RWPE2 (cell line): Measurements from ENCODE around the gene REPS1.

Experiments
- ATAC-seq: fragments of 200-7000 bp; cut with Tn5 transposase; 3 replicates; pipeline ENCODE4 v1.9.1; 2021; ENCODE audit warnings: low read depth
- DNase-seq: peaks from one replicate; pipeline ENCODE4 v3.0.0-alpha.2; 2020; ENCODE audit warnings: low spot score
- H3K27ac ChIP-seq: fragments of 450-650 bp; 2 replicates; pipeline ENCODE4 v1.5.1; 2017; ENCODE audit warnings: mild to moderate bottlenecking; ENCODE audit not compliant: poor library complexity, severe bottlenecking
- H3K27me3 ChIP-seq: fragments of 250-450 bp; sonication (Bioruptor Pico); 2 replicates; pipeline ENCODE4 v1.5.1; 2021; ENCODE audit warnings: mild to moderate bottlenecking, moderate library complexity; ENCODE audit not compliant: insufficient read depth, poor library complexity, severe bottlenecking
- H3K36me3 ChIP-seq: fragments of 250-450 bp; sonication (Bioruptor Pico); 2 replicates; pipeline ENCODE4 v1.5.1; 2020; ENCODE audit warnings: low read depth, mild to moderate bottlenecking, moderate library complexity
- H3K4me1 ChIP-seq: fragments of 250-450 bp; sonication (Bioruptor Pico); 2 replicates; pipeline ENCODE4 v1.5.1; 2021; ENCODE audit warnings: mild to moderate bottlenecking, moderate library complexity; ENCODE audit not compliant: insufficient read depth, poor library complexity, severe bottlenecking
- H3K4me3 ChIP-seq: fragments of 250-450 bp; sonication (Bioruptor Pico); 2 replicates; pipeline ENCODE4 v1.5.1; 2021; ENCODE audit warnings: mild to moderate bottlenecking, moderate library complexity; ENCODE audit not compliant: severe bottlenecking
- H3K9me3 ChIP-seq: fragments of 250-450 bp; sonication (Bioruptor Pico); 2 replicates; pipeline ENCODE4 v1.5.1; 2021; ENCODE audit warnings: mild to moderate bottlenecking, moderate library complexity; ENCODE audit not compliant: severe bottlenecking
- TF ChIP-seq, protein P1 (sequence below): fragments of 450-650 bp; IDR thresholded peaks from one replicate; pipeline ENCODE4 v1.5.1; 2017; ENCODE audit warnings: mild to moderate bottlenecking, moderate library complexity; ENCODE audit not compliant: poor library complexity, severe bottlenecking

REPS1 gene

DNA sequence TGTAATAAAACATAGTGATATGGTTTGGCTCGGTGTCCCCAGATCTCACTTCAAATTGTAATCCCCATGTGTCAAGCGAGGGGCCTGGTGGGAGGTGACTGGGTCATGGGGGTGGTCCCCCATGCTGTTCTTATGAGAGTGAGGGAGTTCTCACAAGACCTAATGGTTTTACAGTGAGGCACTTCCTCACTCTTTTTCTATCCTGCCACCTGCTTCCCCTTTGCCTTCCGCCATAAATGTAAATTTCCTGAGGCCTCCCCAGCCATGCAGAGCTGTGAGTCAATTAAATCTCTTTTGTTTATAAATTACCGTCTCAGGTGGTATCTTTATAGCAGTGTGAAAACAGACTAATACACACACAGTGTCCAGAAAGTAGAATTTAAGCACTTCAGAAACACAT lies 78.5 kb downstream of the REPS1 start:
- ATAC-seq (no peak), DNase-seq (no peak)
- TF ChIP-seq, protein P1, sequence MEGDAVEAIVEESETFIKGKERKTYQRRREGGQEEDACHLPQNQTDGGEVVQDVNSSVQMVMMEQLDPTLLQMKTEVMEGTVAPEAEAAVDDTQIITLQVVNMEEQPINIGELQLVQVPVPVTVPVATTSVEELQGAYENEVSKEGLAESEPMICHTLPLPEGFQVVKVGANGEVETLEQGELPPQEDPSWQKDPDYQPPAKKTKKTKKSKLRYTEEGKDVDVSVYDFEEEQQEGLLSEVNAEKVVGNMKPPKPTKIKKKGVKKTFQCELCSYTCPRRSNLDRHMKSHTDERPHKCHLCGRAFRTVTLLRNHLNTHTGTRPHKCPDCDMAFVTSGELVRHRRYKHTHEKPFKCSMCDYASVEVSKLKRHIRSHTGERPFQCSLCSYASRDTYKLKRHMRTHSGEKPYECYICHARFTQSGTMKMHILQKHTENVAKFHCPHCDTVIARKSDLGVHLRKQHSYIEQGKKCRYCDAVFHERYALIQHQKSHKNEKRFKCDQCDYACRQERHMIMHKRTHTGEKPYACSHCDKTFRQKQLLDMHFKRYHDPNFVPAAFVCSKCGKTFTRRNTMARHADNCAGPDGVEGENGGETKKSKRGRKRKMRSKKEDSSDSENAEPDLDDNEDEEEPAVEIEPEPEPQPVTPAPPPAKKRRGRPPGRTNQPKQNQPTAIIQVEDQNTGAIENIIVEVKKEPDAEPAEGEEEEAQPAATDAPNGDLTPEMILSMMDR: no peak
- H3K4me1 ChIP-seq: peaks cover 2% of the 10 kb centered on the region
- no peaks in the 10 kb centered on the region for H3K9me3 ChIP-seq
- peaks cover 93% of the 10 kb centered on the region for H3K36me3 ChIP-seq
- H3K27ac ChIP-seq: no peak overlapping the region
- H3K4me3 ChIP-seq: no peak overlapping the region
- no peaks in the 10 kb centered on the region for H3K27me3 ChIP-seq

DNA sequence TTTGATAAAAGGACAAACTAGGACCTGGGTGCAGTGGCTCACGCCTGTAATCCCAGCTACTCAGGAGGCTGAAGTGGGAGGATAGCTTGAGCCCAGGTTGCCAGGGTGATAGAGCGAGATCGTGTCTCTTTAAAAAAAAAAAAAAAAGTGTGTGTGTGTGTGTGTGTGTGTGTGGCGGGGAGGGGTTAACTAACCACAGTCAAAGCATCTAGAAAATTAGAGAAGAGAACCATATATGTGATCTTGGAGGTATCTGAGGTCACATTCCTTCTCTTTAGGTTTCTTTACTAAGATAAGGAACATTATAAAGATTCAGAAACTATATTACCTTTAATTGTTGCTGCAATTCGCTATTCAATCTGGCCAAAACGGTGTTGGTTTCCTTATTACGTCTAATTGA lies 80.9 kb downstream of the REPS1 start:
- peaks cover 92% of the 10 kb centered on the region for H3K36me3 ChIP-seq
- H3K9me3 ChIP-seq: no peaks in the 10 kb centered on the region
- no peaks in the 10 kb centered on the region for H3K27me3 ChIP-seq
- no peak for DNase-seq
- no peak overlapping the region for H3K27ac ChIP-seq
- no peaks in the 10 kb centered on the region for H3K4me1 ChIP-seq
- ATAC-seq: no peak
- TF ChIP-seq, protein P1: no peak
- no peak overlapping the region for H3K4me3 ChIP-seq

DNA sequence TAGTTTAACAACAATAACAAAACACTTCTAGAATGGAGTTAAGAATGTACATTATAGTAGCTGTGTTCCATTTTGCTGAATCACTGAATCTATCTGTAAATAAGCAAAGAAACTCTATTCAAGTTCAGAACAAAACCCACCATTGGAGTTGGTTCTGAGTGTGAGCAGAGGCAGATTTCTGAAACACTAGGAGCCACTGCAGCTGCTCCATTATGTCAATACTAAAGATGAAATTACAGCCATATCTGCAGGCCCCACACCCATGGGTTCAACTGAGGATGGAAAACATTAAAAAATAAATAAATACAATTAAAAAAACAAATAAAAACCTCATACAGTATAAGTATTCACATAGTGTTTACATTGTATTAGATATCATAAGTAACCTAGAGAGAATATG lies 91.0 kb downstream of the REPS1 start:
- no peak for DNase-seq
- TF ChIP-seq, protein P1: no peak
- no peaks in the 10 kb centered on the region for H3K9me3 ChIP-seq

DNA sequence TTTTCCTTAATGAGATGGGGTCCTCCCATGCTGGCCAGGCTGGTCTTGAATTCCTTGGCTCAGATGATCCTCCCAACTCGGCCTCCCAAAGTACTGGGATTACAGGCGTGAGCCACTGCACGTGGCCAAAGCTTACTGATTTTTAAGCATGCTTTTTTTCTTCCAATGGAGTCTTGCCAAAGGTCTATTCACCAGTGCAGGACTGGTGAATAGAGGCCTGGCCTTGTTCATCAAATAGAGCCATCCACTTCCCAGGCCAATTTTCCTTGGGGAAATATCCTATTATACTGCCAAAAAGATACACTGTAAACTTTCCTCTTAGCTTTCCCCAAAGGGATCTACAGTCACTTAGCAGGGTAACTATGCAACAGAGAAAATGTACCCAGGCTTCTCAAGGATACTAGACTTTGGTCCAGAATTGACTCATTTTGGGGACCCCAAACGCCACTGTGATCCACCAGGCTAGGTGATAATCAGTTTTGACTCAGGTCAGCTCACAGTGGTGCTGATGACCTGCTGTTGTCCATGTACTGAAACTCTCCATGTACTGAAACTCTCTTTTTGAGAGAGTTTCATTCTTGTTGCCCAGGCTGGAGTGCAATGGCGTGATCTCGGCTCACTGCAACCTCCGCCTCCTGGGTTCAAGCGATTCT lies 91.8 kb downstream of the REPS1 start:
- Histone ChIP-seq H3K4me1 (no peaks in the 10 kb centered on the region), H3K36me3 (peaks cover 6% of the 10 kb centered on the region), H3K9me3 (no peaks in the 10 kb centered on the region), H3K27me3 (no peaks in the 10 kb centered on the region), H3K27ac (no peak overlapping the region), H3K4me3 (no peak overlapping the region)
- TF ChIP-seq, protein P1: no peak
- ATAC-seq (no peak), DNase-seq (no peak)

More for the DNA sequence above, 91.0 kb downstream of the REPS1 start:
- no peaks in the 10 kb centered on the region for H3K27me3 ChIP-seq
- H3K4me1 ChIP-seq: no peaks in the 10 kb centered on the region
- no peak overlapping the region for H3K27ac ChIP-seq
- no peak for ATAC-seq
- H3K36me3 ChIP-seq: peaks cover 14% of the 10 kb centered on the region
- H3K4me3 ChIP-seq: no peak overlapping the region

DNA sequence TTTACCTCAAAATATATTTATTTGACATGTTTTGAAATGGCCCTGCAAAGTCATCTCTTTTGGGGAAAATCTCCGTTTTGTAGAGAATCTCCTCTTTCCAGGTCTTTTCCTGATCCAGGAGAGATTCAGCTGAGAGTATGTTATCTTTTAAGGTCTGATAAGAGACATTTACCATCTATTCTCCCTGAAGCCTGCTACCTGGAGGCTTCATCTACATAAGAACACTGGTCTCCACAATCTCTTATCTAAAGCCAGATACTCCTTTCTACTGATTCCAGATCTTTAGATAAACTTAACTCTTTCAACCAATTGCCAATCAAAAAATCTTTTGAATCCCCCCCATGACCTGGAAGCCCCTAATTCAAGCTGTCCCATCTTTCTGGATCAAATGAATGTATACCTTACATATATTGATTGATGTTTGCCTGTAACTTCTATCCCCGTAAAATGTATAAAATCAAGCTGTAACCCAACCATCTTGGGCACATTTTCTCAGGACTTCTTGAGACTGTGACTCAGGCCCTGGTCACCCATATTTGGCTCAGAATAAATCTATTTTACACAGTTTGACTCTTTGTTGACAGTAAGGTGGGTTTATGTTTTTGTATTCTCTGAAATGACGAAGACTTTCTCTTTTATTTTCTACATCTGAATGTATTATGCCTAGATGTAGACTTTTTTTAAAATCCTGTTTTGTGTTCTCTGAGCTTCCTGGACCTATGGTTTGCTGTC lies 96.6 kb downstream of the REPS1 start:
- DNase-seq: no peak
- TF ChIP-seq, protein P1: no peak
- no peaks in the 10 kb centered on the region for H3K27me3 ChIP-seq

More for the DNA sequence above, 96.6 kb downstream of the REPS1 start:
- Histone ChIP-seq H3K27ac (no peak overlapping the region), H3K4me1 (no peaks in the 10 kb centered on the region), H3K4me3 (no peak overlapping the region), H3K9me3 (no peaks in the 10 kb centered on the region), H3K36me3 (no peaks in the 10 kb centered on the region)
- 0 out of 3 replicates have a peak, but pooled peaks have one; percentile 32 for ATAC-seq
